Chondrocyte (in vitro differentiated cells): ENCODE data around the gene DAG1. TPM values are rescaled to one million over a fixed set of nuclear protein-coding genes. Genes with fewer than 3 reads are reported as not detected.
A peak's percentile ranks its signal among the peaks of the same experiment; 100 is the strongest.

Source experiments
- DNase-seq: peaks from one replicate; pipeline ENCODE4 v3.0.0; 2021; ENCODE audit warnings: mixed read lengths, low spot score
- H3K27ac Mint-ChIP-seq: one replicate; pipeline ENCODE4 v1.8.0; 2021; ENCODE audit warnings: mild to moderate bottlenecking, moderate library complexity, mixed read lengths; ENCODE audit not compliant: unreplicated experiment
- H3K27me3 Mint-ChIP-seq: 2 replicates; pipeline ENCODE4 v1.8.0; 2021; ENCODE audit warnings: low read depth, mixed read lengths
- H3K36me3 Mint-ChIP-seq: 2 replicates; pipeline ENCODE4 v1.8.0; 2021; ENCODE audit warnings: low read depth, mixed read lengths
- H3K4me1 Mint-ChIP-seq: 2 replicates; pipeline ENCODE4 v1.8.0; 2021; ENCODE audit warnings: low read depth, mild to moderate bottlenecking, mixed read lengths
- H3K4me3 Mint-ChIP-seq: one replicate; pipeline ENCODE4 v1.8.0; 2021; ENCODE audit warnings: mild to moderate bottlenecking, moderate library complexity, mixed read lengths; ENCODE audit not compliant: unreplicated experiment
- H3K9me3 Mint-ChIP-seq: 2 replicates; pipeline ENCODE4 v1.8.0; 2021; ENCODE audit warnings: low read depth, mixed read lengths
- long read RNA-seq: library from polyadenylated mRNA; stranded (forward); transcript quantifications from one replicate; pipeline ENCODE4 v2.0.0, GENCODE V29; 2021
- total RNA-seq: library from RNA; stranded (reverse); gene quantifications from 3 replicates; pipeline ENCODE4 v1.2.1, GENCODE V29; 2021
- TF ChIP-seq, protein P1 (sequence below): fragments of 200-600 bp; sonication (generic); IDR thresholded peaks from 2 replicates; pipeline ENCODE4 v1.5.0; 2021; ENCODE audit warnings: antibody characterized with exemption, mild to moderate bottlenecking, moderate library complexity

DAG1 gene
- 147 to 156 TPM (median 149 TPM) in 3 replicates for total RNA-seq
- long read RNA-seq, full-length matches to known transcripts = 23 of 65 reads
- long read RNA-seq, partial matches to known transcripts = 1 of 65 reads
- long read RNA-seq, other reads (novel, unspliced or antisense) = 41 of 65 reads

DNA sequence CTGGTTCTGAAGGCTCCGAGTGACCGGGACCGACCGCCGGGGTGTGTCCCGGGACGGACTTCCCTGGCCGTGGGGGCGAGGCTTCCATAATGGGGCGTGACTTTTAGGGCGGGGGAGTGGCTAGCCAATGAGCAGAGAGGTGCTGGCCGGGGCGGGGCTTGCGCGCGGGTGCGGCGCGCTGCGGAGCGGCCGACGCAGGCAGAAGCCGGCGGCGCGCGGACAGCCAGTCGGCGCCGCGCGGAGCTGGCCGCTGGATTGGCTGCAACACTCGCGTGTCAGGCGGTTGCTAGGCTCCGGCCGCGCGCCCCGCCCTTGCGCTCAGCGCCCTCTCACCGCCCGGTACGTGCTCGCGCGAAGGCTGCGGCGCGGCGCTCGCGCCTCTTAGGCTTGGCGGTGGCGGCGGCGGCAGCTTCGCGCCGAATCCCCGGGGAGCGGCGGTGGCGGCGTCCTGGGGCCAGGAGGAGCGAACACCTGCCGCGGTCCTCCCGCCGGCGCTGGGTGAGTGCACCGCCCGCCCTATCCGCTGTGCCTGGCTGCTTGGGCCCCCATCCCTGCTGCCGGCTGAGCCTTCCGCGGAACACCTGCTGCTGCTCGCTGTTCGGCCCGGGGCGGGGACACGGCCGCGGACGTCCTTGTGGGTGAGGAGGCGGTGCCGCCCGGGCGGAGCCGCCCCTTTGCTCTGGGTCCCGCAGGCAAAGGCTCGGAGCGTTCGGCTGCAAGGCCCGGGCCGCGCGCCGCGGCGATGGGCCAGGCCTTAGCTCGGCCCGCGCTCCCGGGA lies at the start of gene DAG1:
Gene DAG1 (plus strand): TSS at position 332 of the 778 bp plus-strand sequence. CDS start 40,268 bp downstream, outside the sequence.
- TF ChIP-seq, protein P1, sequence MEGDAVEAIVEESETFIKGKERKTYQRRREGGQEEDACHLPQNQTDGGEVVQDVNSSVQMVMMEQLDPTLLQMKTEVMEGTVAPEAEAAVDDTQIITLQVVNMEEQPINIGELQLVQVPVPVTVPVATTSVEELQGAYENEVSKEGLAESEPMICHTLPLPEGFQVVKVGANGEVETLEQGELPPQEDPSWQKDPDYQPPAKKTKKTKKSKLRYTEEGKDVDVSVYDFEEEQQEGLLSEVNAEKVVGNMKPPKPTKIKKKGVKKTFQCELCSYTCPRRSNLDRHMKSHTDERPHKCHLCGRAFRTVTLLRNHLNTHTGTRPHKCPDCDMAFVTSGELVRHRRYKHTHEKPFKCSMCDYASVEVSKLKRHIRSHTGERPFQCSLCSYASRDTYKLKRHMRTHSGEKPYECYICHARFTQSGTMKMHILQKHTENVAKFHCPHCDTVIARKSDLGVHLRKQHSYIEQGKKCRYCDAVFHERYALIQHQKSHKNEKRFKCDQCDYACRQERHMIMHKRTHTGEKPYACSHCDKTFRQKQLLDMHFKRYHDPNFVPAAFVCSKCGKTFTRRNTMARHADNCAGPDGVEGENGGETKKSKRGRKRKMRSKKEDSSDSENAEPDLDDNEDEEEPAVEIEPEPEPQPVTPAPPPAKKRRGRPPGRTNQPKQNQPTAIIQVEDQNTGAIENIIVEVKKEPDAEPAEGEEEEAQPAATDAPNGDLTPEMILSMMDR = no peak
- peak within 1 kb of the TSS; percentile 98 for H3K27ac Mint-ChIP-seq
- peaks cover 2% of the 10 kb centered on the region for H3K36me3 Mint-ChIP-seq
- H3K4me3 Mint-ChIP-seq = peak within 1 kb of the TSS; percentile 83
- peak; percentile 98 for DNase-seq
- H3K27me3 Mint-ChIP-seq = no peaks in the 10 kb centered on the region
- no peaks in the 10 kb centered on the region for H3K9me3 Mint-ChIP-seq
- H3K4me1 Mint-ChIP-seq = peaks cover 34% of the 10 kb centered on the region

DNA sequence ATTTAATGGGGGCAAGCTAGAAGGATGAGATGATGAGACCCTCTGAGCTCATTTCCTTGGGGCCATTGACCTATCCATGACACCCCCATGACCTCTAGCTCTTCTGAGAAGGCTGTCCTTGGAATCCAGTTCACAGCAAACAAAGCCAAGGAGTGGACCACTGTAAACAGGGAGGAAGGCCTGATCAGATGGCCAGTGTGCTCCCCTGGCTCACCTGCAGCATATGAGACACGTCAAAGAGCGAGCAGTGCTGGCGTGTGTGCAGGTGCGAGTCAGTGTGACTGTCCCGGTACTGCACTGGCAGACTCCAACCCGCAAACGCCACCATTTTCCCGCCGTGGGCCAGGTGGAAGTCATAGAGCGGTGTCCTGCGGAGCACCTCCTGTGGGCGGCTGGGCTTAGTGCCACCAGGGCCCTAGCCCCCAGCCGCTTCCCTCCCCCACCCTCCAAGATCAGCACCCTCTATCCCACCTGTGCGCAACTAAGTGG lies 48.1 kb upstream of the DAG1 start:
- H3K9me3 Mint-ChIP-seq = no peaks in the 10 kb centered on the region
- no peak for DNase-seq
- no peak overlapping the region for H3K4me3 Mint-ChIP-seq
- H3K27ac Mint-ChIP-seq = peak overlapping the region; percentile 86
- no peaks in the 10 kb centered on the region for H3K27me3 Mint-ChIP-seq
- peaks cover 5% of the 10 kb centered on the region for H3K36me3 Mint-ChIP-seq
- peaks cover 23% of the 10 kb centered on the region for H3K4me1 Mint-ChIP-seq
- TF ChIP-seq, protein P1 = no peak

DNA sequence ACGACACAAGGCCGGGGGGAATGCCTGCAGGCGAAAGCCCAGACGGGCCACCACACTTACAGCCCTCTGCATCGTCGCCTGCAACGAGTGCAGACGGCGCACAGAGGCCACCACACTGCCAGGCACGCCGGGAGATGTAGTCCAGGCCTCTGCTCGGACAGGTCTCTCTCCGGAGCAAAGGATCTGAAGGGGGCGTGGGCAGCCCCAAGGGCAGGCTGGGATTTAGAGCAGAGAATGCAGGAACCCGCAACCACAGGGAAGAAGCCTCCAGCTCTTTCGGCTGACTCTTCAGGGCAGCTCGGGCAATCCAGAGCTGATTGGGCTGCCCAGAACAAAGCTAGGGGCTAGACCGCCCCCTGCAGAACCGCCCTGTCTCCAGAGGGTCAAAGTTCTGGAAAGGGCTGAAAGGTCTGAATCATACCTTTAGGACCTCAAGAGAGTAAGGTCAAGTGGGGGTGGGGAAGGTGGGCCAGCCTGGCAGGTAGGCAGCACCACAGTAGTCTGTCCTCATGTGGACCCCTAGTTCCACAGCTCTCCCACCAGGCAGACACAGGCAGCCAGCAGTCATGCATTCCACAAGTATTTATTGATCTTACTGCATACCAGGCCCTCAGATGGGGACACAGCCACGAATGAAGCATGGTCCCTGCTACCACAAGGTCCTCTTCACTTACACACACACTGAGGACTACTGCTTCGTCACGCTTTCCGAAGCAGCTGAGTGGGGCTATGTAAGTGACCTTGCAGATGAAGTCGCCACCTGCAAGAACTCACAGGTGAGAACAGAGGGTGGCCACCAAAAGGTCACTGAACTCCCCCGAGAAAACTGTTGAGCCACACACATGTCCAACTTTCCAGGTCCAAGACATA lies 47.5 kb upstream of the DAG1 start, which contains the start of gene AMT:
Gene AMT (minus strand): TSS at position 95 of the 870 bp plus-strand sequence. CDS start 23 bp downstream, at position 72.
- H3K9me3 Mint-ChIP-seq = no peaks in the 10 kb centered on the region
- H3K27me3 Mint-ChIP-seq = no peaks in the 10 kb centered on the region
- H3K36me3 Mint-ChIP-seq = peaks cover 5% of the 10 kb centered on the region
- TF ChIP-seq, protein P1 = no peak
- no peak for DNase-seq
- no peak within 1 kb of the TSS for H3K4me3 Mint-ChIP-seq
- H3K4me1 Mint-ChIP-seq = peaks cover 24% of the 10 kb centered on the region
- H3K27ac Mint-ChIP-seq = peak within 1 kb of the TSS; percentile 86

- H3K4me1 Mint-ChIP-seq = peaks cover 34% of the 10 kb centered on the region
- no peak overlapping the region for H3K4me3 Mint-ChIP-seq
- TF ChIP-seq, protein P1 = no peak
Observed at GRCh38 chr3:49424816-49425215, 45.3 kb upstream of the DAG1 start.

DNA sequence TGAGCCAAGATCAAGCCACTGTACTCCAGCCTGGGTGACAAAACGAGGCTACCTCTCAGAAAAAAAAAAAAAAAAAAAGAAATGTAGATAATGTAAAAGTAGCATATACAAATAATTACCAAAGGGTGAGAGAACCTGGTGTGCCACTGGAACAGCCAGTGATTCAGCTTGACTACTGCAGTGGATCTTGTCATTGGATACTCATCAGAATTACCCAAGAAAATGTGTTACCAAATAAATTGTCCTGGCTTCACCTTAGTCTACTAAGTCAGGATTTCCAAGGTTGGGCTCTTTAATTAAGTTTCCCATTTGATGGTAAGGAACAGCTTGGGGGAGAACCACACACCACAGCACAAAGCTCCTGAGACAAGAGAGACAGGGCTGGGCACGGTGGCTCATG lies 42.5 kb upstream of the DAG1 start:
- no peak for DNase-seq
- TF ChIP-seq, protein P1 = no peak
- H3K27ac Mint-ChIP-seq = no peak overlapping the region
- H3K9me3 Mint-ChIP-seq = no peaks in the 10 kb centered on the region
- H3K4me3 Mint-ChIP-seq = peak overlapping the region; percentile 89
- H3K4me1 Mint-ChIP-seq = peaks cover 21% of the 10 kb centered on the region
- no peaks in the 10 kb centered on the region for H3K27me3 Mint-ChIP-seq
- H3K36me3 Mint-ChIP-seq = peaks cover 5% of the 10 kb centered on the region

More at GRCh38 chr3:49424816-49425215, 45.3 kb upstream of the DAG1 start:
- Mint-ChIP-seq H3K27me3 (no peaks in the 10 kb centered on the region), H3K36me3 (peaks cover 5% of the 10 kb centered on the region), H3K27ac (no peak overlapping the region), H3K9me3 (no peaks in the 10 kb centered on the region)
- no peak for DNase-seq
